AG20443 (cell line): Measurements from ENCODE around the gene TMEM86A.

Experiments used
- DNase-seq: peaks from one replicate; pipeline ENCODE4 v3.0.0; 2012; ENCODE audit warnings: low spot score, mixed read lengths

Gene TMEM86A

DNA sequence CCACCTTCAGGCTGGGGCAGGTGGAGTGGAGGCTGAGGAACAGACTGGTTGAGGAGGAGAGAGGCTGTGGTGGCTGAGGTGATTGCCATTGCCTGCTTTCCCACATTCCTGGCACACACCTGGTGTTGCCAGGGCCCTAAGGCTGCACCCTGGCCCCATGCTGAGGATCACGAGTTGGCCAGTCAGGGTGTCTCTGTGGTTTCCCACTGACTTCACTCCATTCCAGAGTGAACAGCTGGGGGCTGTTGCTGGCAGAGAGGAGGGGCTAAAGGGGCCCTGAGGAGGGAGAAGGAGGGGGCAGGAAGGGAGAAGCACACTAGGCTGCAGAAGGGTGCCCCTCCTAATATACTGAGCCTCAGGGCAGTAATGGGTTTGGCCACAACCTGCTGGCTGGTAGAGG is 1.8 kb downstream of the TMEM86A start:
- DNase-seq = no peak

DNA sequence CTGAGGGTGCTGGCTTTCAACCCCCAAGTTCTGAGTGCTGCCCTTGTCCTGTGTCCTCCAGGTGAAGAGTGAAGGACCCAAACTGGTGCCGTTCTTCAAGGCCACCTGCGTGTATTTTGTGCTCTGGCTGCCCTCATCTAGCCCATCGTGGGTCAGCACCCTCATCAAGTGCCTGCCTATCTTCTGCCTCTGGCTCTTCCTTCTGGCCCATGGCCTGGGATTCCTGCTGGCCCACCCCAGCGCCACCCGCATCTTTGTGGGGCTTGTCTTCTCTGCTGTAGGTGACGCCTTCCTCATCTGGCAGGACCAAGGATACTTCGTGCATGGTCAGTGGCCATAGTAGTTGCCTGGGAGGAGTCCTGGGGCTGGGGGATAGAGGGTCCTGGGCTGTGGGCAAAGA is 2.3 kb downstream of the TMEM86A start:
- no peak for DNase-seq

DNA sequence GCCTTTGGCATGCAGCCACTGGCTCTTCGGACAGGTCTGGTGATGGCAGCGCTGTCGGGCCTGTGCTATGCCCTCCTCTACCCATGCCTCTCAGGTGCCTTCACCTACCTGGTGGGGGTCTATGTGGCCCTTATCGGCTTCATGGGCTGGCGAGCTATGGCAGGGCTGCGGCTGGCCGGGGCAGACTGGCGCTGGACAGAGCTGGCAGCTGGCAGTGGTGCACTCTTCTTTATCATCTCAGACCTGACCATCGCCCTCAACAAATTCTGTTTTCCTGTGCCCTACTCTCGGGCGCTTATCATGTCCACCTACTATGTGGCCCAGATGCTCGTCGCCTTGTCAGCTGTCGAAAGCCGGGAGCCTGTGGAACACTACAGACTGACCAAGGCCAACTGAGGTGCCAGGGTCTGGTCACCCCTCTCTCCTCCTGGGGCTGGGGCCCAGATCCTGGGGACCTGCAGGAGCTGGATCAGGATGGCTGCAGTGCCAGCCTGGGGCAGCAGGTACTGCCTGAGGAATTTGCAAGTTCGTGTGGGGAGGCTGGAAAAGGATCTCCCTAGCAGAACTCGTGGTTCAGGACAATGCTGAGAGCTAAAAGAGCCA is 3.1 kb downstream of the TMEM86A start:
- no peak for DNase-seq

DNA sequence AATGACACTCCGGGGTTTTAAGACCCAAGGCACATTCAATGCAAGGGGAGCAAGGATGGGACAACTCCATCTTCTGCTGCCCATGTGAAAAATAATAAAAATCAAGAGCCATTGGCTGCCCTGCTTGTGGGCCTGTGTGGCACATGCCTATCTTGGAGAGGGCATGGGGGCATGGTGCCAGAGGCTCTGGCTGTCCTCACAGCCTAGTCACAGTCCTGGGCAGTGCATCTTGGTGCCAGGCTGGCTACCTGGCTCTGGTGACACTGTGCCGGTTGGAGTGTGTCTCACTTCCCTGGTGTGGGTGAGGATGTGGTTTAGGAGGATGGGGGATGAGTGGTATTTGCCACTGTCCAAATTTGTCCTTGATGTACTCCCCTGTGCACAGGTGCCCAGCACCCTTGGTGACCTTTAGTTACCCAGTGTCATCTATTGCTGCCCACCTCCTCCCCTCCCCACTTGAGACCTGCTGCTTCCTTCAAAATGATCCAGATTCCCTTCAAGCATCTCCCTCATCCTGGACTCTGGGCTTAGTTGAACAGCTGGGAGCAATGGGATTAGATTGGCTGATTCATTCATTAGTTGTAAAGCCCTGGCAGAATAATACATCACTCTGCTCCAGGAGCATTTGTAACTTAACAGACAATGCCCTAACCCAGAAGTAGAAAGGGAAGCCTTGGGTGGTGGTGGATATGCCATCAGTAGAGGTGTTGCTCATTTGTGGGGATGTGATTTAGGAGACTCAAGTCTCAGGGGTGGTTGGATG is 4.6 kb downstream of the TMEM86A start:
- no peak for DNase-seq

DNA sequence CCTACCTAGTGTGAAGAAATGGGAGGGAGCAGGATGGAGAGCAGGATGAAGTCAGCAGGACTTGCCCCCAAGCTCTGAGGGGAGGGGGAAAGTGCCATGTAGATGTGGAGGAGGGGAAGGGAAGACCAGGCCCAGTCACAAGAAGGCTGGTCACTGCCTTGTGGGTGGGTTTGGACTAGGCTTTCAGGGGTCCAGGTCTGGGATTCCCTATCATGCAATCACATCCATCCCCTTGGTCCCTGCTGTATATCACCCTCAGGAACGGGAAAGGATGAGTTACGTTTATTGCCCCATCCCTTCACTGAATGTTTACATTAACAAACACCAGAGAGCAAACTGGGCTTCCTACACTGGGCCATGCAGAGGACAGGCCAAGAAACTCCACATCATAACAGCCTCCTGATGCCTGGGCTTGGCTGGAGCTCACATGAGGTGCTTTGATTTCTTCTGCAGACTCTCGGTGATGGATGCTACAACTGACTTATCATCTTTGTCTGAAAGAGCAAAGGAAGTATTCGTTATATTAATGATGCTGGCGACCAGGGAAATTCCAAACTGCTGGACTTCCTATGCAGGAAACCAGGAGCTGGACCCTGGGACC is 5.6 kb downstream of the TMEM86A start:
- no peak for DNase-seq

DNA sequence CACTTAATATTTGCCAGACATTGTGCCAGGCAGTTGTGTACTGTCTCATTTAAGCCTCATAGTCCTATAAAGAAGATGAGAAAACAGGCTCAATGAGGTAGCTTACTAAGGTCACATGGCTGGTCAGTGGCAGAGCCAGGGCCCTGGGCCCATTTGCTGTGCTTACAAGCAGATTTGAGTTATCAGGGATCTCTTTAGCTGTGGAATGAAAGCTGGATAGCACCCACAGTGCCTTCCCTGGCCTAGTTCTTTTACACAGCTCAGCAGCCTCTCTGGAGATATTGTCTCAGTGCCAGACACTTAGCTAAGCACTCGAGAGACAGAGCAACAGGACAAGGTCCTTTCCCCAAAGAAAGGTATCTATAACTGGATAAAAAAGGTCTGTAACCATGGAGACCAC is 6.1 kb downstream of the TMEM86A start:
- no peak for DNase-seq

DNA sequence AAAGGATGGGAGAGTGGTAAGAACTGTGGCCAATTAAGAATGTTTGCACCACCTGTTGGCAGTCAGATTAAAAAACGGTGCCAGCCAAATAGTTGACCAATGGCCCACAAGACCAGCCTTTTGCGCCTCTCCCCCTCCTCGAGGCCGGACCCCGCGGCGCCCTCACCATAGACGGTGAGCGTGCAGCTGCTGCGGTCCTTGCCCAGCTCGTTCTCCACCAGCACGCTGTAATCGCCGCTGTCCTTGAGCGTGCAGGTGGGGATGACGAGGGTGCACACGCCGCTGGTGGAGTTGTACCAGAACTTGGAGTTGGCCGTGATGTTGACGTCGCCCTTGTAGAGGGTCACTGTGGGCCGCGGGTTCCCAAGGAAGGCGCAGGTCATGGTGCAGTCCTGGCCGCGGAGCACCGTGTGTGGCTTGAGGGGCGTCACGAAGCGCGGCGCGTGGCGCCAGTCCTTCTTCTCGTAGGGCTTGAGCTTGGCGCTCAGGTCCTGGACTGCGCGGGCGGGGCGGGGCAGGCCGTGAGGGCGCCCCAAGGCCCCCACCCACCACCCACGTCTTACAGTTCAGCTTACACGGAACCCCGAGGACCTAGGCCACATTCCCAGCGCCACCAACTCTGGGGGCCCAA is 7.2 kb downstream of the TMEM86A start:
- DNase-seq = no peak

DNA sequence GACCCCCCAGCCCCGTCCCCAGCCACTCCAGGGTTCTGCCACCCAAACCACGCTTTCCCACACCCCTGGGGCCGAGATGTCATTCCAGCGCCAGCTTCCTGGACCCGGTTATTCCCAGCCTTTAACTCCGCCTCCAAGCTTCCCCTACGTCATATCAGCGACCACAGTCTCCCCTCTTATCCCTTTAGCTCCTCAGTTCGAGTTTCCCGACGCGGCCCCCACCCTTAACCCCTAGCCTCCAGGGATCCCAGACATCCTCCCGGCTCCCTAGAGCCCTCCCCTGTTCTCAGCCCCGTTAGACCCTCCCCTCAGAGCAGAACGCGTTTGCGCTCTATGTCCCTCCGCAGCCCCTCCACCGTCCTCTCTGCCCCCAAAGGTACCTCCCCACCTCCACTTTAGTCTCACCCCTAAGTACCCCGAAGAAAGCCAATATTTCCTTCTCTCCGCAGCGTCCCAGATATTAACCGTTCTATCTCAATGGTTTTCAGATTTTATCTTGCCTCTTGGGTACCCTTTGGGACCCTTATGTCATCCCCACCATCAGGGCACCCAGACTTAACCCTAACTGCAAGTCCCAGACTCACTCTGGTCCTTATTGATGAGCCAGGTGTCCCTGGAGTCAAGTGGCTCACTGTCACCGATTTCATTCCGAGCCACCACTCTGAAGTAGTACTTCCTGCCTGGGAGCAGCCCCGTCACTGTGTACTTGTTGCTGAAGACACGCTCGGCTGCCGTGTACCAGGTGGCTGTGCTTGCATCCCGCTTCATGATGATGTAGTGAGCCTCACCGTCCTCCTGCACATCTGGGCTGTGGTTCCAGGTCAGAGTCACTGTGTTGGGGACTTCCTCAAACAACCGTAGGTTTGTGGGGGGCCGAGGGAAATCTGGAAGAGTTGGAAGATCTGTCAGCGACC is 8.0 kb downstream of the TMEM86A start:
- DNase-seq = peak; percentile 48

DNA sequence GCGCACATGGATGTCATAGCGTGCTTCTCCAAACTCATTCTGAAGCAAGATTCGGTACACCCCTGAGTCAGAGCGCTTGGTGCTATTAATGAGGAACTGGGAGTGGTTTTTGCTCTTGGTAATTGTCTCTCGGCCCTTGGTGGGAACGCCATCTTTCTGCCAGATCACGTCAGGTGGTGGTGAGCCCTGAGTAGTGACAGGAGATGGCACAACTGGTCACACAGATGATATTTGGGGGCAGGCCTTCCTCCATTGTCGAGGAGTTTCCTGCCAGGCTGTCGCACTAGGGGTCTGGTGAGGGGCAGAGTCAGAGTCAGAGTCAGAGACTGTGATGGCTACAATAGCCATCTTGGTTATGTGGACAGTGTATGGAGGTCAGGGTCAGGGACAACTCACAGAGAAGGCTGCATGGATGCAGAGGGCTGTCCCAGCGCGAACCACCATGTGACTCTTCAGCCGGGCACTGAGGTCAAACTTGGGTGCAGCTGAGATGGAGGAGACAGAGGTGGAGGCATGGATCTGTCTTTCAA is 9.3 kb downstream of the TMEM86A start:
- DNase-seq = no peak

DNA sequence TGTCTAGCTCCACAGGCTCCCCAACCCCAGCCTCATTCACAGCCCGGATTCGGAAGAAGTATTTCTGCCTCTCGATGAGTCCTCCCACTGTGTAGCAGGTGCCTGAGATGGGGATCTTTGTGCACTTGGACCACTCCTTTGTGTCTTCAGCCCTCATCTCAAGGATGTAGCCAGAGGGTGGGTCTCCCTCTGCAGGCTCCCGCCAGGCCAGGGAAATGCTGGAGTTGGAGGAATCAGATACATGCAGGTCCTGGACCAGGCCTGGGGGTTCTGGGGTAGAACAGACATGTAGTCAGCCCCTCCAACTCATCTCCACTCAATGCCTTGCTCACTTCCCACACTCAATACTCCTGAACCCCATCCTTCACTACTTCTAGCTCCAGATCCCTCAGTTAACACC is 10.8 kb downstream of the TMEM86A start:
- no peak for DNase-seq

DNA sequence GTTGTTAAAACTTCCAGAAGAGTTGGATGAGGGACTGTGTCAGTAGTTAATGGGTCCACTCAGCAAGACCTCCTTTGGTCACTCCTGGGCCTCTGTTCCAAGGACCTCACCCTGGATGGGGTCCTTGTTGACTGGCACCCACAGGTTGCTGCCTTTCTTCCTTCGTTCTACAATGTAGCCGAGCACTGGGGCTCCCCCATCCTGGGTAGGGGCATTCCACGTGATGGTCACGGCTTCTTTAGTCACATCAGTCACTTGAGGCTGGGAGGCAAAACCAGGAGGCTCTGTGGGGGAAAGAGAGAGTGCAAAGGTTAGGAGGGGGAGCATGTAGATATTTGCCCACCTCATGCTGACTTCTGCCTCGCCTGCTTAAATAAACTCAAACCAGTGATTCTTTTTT is 12.0 kb downstream of the TMEM86A start:
- no peak for DNase-seq

DNA sequence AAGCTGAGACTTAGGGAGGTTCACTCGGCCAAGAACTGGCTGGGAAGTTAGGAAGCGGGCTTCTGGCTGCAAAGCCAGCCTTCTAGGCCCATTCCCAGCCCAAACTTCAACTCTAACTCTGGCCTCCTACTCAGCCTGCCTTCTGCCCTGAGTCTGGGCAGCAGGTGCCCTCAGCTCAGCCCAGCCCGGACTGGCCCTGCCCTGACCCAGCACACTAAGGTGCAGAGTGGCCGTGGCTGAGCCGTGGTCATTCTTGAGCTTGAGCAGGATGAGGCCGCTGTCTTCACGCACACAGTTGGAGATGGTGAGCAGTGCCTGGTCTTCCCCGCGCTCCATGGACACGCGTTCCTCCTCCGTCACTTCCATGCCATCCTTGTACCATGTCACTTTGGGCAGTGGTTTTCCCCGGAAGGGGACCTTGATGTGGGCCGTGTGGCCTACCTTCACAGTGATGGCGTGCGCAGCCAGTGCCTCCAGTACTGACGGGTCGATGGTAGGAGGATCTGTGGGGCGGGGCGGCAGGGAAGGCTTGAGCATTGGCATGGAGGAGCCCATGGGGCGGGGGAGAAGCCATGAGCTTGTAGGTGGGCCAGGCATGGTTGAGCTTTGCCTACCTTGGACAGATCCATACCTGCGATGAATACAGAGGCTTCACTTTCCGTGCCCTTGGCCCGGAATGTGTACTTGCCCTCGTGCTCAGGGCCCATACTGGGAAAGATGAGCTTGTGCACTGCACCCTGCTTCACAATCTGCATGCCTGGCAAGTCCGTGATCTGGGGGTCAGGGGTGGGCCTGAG is 15.3 kb downstream of the TMEM86A start:
- no peak for DNase-seq

DNA sequence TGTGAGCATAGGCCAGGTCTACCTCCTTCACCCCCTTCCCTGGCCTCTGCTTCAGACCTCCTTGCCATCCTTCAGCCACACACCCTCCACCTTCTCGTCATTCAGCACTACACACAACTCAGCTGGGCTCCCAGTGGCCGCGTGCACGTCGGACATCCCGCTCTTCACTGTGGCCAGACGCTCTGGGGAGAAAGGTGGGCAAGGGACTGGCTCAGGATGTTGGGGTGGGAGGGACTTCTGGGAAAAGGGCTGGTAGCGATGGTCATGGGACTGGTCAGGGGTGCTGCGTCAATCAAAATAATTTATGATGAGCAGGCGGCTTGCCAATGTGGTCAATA is 15.8 kb downstream of the TMEM86A start:
- no peak for DNase-seq

DNA sequence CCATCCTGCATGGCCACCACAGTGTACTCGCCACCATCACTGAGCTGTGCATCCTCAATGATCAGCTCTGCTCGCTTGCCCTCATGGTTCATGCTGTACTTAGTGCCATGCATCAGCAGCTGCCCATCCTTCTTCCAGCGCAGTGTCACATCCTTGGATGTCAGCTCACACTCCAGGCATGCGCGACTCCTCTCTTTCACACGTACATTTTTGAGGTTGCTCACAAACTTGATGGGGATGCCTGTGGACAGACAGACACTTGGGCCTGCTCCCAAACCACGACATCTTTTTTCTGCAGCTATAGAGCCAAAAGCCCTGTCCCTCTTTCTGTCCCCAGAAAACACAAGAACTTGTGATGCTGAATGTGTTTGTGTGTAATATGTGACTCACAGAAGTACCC is 16.9 kb downstream of the TMEM86A start:
- no peak for DNase-seq

DNA sequence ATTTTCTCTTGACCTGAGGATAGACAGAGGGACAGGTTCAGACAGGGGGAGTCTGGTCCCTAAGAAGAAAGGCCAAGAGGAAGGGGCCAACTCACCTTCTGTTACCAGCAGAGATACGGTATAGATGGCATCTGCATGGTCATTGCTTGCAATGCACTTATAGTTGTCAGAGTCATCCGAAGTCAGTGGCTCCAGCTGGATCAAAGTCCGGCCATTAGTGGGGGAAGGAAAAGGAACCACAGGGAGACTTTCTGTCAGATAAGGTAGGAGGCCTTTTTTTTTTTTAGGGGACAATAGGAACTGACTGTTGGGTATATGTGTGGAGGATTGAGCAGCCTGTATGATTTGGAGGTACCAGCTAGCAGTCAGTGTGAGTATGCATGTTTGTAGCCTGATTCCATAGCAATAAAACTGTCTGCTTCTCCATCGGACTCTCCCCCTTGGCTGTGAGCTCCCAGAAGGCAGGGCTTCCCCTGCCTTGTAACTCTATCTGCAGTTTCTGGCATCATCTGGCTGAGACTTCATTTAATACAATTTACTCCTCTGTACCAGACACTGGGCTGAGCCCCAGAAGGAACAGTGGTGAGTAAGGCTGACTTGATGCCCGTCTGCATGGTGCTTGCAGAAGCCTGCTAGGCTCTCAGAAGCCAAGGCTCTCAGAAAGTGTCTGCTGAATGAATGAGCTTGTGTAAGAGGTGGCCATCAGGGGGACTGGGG is 21.7 kb downstream of the TMEM86A start:
- no peak for DNase-seq

DNA sequence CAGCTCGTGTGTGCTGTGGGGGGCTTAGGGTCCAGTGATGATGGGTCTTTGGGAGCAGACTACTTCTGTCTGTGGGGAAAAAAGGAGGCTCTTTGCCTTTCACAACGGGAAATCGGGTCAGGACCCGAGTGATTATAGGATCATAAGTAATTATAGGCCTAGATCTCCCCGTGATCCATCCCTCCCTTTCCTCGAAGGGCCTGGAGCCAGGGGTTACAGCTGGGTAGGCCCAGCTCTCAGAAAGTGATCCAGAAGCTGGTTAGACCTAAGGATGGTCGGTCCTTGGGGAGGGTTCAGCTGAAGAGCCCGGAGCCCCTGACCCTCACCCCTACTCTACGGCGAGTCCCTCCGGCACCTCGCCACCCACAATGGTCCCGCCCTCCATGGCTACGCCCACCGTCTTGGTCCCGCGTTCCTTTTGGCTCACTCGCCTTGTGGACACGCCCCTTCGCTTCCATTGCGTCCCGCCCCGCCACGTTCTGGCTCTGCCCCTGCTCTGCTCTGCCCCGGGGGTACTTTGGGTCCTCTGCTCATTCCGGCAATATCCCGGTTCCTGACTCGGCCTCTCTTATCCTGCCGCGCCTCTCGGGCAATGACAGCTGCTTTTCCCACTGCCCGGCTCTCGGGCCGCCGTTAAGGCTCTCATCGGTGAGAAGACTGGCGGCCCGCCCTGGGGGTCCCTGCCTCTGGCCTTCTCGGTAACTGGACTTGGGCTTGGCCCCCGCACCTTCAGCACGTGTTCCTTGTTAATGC is 22.4 kb downstream of the TMEM86A start:
- DNase-seq = peak; percentile 85

DNA sequence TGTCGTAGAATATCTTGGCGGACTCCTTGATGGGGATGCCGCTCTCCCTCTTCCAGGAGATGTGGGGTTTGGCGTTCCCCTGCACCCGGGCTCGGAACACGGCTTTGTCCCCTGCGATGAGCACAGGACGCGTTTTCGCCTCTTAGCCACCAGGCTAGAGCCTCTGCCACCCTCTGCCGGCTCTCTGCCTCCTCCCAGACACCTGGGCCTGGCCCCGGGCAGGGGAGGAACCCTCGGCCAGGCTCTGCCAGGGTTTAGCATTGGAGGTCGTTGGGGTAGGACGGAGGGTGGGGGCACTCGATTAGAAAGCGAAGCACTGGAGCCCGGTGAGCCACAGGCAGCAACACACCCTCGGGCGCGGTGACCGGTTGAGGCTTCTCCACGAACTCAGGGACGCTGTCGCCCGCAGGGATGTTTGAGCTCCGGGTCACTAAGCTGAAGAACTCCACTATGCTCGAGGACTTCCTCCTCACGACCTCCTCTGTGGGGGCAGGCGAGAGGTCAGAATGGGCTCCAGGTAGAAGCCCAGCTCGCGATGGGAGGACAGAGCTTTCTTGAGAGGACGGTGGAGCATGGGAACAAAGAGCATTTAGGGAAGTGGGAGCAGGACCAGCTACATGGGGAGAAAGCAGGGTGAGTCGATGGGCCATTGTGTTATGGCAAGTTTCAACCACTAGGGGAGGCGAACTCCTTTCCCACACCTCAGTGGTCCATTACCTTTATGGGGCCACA is 23.1 kb downstream of the TMEM86A start:
- peak; percentile 66 for DNase-seq

DNA sequence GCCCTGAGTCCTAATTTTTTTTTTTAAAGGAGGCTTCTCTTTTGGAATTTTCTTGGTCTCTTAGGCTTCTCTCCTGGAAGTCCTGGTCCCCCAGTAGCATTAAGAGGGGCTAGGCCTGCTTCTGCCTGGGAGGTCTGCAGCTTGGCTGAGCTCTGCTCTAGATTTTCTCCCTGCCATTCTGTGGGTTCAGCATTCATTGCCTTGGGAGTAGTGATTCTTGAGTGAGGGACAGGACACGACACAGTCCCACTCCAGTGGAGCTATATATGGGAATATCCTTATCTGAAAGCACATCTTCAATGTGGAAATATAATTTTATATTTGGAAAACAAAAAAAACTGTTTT is 23.7 kb downstream of the TMEM86A start:
- DNase-seq = no peak

DNA sequence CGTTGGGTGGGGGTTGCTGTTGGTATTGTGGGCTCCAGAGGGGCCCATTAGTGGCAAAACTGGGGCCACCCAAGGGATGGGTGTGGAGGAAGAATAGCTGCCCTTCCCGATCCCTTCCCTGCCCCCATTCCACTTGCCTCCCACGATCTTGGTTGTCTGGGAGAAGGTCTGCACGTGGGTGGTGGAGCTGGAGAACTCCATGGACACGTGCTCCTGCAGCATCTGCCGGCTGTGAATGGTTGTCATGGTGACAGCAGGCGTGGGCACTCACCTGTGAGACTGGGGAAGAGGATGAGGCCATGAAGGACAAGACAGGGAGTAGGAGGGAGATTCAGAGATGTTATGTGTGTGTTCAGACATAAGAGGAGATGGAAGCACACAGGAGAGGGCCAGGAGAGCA is 25.4 kb downstream of the TMEM86A start:
- DNase-seq = no peak
